Progenitor cell of endocrine pancreas (in vitro differentiated cells): ENCODE measurements around the gene DNAJC11. TPM values are rescaled to one million over a fixed set of nuclear protein-coding genes. Genes with fewer than 3 reads are reported as not detected.
"Not testable (repeated sequence)": the region's sequence is repeated elsewhere in the genome, so short reads cannot be mapped to it uniquely, and the experiment has no call there.

Source experiments
- DNase-seq: peaks from one replicate; pipeline ENCODE4 v3.0.0; 2021; ENCODE audit warnings: low spot score; ENCODE audit not compliant: unreplicated experiment
- H3K27ac Mint-ChIP-seq: 2 replicates; pipeline ENCODE4 v1.8.0; 2021; ENCODE audit warnings: mild to moderate bottlenecking, moderate library complexity, mixed read lengths
- H3K27me3 Mint-ChIP-seq: 2 replicates; pipeline ENCODE4 v1.8.0; 2021; ENCODE audit warnings: mixed read lengths
- H3K36me3 Mint-ChIP-seq: 2 replicates; pipeline ENCODE4 v1.8.0; 2022; ENCODE audit warnings: mixed read lengths; ENCODE audit not compliant: insufficient read depth
- H3K4me1 Mint-ChIP-seq: 2 replicates; pipeline ENCODE4 v1.8.0; 2021; ENCODE audit warnings: low read depth, mixed read lengths
- H3K4me3 Mint-ChIP-seq: 2 replicates; pipeline ENCODE4 v1.8.0; 2021; ENCODE audit warnings: low read depth, mild to moderate bottlenecking, moderate library complexity, mixed read lengths
- H3K9me3 Mint-ChIP-seq: 2 replicates; pipeline ENCODE4 v1.8.0; 2021; ENCODE audit warnings: low read depth, mixed read lengths
- CTCF ChIP-seq: fragments of 200-600 bp; sonication (generic); IDR thresholded peaks from one replicate; pipeline ENCODE4 v1.5.0; 2021; ENCODE audit warnings: antibody characterized with exemption, mild to moderate bottlenecking; ENCODE audit not compliant: unreplicated experiment
- total RNA-seq: library from RNA; stranded (reverse); gene quantifications from 2 replicates; pipeline ENCODE4 v1.2.1, GENCODE V29; 2021

Gene DNAJC11
- total RNA-seq, 1 donor from 2014 or later = 65.8 TPM

DNA sequence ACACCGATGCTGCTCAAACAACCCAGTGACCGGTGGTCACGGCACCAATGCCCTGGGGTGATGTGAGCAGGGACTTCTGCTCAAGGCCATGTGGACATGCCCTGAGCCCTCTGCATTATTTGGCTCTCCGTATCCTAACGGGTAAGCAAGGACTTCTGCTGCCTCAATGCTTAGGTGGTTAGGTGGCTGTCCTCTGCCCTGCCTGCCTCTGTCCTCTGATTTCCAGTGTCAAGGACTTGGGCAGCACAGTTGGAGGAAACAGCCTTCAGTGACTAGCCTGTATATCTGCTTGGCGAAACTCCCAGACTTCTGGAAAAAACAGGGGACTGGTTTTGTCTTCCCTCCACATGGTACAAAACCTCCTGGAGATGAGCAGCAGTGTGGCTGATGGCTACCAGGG lies 34.5 kb downstream of the DNAJC11 start:
- TF ChIP-seq CTCF = no peak
- H3K9me3 Mint-ChIP-seq = no peaks in the 10 kb centered on the region
- H3K4me1 Mint-ChIP-seq = no peaks in the 10 kb centered on the region
- no peak overlapping the region for H3K27ac Mint-ChIP-seq
- H3K27me3 Mint-ChIP-seq = no peaks in the 10 kb centered on the region
- no peak overlapping the region for H3K4me3 Mint-ChIP-seq
- DNase-seq = no peak
- H3K36me3 Mint-ChIP-seq = peaks cover 19% of the 10 kb centered on the region

GRCh38 chr1:6666696-6667095 lies 34.9 kb downstream of the DNAJC11 start:
- Mint-ChIP-seq H3K4me3 (no peak overlapping the region), H3K36me3 (peaks cover 19% of the 10 kb centered on the region), H3K27me3 (no peaks in the 10 kb centered on the region), H3K9me3 (no peaks in the 10 kb centered on the region), H3K4me1 (no peaks in the 10 kb centered on the region), H3K27ac (peak overlapping the region; percentile 64)
- no peak for TF ChIP-seq CTCF
- DNase-seq = no peak

DNA sequence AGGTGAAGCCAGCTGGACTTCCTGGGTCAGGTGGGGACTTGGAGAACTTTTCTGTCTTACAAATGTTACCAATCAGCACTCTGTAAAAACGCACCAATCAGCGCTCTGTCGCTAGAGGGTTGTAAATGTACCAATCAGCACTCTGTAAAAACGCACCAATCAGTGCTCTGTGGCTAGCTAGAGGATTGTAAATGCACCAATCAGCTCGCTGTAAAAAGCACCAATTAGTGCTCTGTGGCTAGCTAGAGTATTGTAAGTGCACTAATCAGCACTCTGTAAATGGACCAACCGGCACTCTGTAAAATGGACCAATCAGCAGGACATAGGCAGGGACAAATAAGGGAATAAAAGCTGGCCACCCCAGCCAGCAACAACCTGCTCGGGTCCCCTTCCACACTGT lies 39.1 kb downstream of the DNAJC11 start:
- peaks cover 18% of the 10 kb centered on the region for H3K36me3 Mint-ChIP-seq
- not testable (repeated sequence) for DNase-seq, H3K27me3 Mint-ChIP-seq, H3K27ac Mint-ChIP-seq, H3K4me3 Mint-ChIP-seq, H3K4me1 Mint-ChIP-seq, H3K9me3 Mint-ChIP-seq

DNA sequence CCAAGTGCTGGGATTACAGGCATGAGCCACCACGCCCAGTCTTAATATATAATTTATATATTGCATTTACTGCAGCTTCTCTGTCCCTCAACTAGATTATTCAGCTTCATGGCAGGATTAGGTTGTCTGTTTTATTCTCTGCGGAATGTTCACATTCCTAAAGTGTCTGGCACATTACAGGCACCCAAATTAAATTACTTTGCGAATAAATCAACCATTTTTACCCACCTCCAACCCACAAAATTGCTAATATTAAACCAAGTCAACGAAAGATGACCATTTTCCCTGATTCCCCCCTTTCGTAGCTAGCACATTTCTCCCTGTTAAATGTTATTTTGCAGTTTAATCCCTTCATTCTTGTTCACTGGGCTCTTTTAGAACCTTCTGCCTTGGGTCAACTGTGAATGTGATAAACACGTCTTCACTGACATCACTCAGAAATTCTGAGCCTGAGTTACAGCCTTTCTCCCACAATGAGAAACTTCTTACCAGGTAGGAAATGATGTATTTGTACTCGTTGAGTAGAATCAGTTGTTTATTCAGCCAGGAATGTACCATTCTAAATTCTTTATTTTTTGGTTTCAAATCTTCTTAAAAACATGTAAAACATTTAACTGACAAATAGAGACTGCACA lies 41.1 kb downstream of the DNAJC11 start:
- no peak for TF ChIP-seq CTCF
- H3K27ac Mint-ChIP-seq = peak overlapping the region; percentile 66
- peaks cover 18% of the 10 kb centered on the region for H3K36me3 Mint-ChIP-seq
- no peaks in the 10 kb centered on the region for H3K9me3 Mint-ChIP-seq
- H3K4me3 Mint-ChIP-seq = no peak overlapping the region
- no peaks in the 10 kb centered on the region for H3K27me3 Mint-ChIP-seq
- no peaks in the 10 kb centered on the region for H3K4me1 Mint-ChIP-seq
- DNase-seq = no peak

DNA sequence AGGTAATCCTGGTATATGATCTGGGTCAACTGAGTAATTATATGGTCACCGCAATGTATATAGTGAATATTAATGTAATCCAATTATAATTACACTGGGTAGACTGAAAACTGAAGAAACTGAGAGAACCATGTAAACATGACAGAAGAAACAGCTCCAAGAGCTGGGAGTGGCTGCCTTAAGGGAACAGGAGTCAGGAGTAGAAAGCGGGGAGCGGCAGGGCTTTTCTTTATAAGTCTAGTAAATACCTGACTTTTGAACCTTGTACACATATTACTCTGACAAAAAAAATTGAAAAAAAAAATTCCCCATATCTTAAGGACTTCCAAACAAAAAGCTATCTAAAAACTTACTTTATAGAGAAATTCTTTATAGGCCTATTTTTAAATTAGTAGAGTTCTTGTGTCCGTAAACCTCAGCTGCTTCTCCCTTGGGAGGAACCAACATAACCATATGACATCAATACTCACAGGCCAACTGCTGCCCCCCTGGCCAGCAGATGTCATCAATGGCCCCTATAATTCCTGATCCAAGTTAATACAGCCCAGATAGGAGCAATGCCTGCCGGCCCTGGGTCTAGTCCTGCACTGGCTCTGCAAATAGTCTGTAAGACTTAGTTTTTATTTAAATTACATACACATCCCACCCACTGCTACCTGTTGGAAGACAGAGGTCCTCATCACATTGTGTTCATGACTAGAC lies 43.1 kb downstream of the DNAJC11 start:
- no peaks in the 10 kb centered on the region for H3K9me3 Mint-ChIP-seq
- H3K4me1 Mint-ChIP-seq = no peaks in the 10 kb centered on the region
- H3K4me3 Mint-ChIP-seq = no peak overlapping the region
- H3K36me3 Mint-ChIP-seq = peaks cover 12% of the 10 kb centered on the region
- no peak overlapping the region for H3K27ac Mint-ChIP-seq
- no peaks in the 10 kb centered on the region for H3K27me3 Mint-ChIP-seq
- TF ChIP-seq CTCF = no peak
- no peak for DNase-seq

GRCh38 chr1:6657138-6657537 lies 44.5 kb downstream of the DNAJC11 start:
- no peak for TF ChIP-seq CTCF
- Mint-ChIP-seq H3K9me3 (no peaks in the 10 kb centered on the region), H3K36me3 (peaks cover 7% of the 10 kb centered on the region), H3K4me3 (no peak overlapping the region), H3K27me3 (no peaks in the 10 kb centered on the region), H3K27ac (no peak overlapping the region), H3K4me1 (no peaks in the 10 kb centered on the region)
- DNase-seq = no peak
